ENCODE measurements around the gene DLG5.

Gene DLG5

DNA sequence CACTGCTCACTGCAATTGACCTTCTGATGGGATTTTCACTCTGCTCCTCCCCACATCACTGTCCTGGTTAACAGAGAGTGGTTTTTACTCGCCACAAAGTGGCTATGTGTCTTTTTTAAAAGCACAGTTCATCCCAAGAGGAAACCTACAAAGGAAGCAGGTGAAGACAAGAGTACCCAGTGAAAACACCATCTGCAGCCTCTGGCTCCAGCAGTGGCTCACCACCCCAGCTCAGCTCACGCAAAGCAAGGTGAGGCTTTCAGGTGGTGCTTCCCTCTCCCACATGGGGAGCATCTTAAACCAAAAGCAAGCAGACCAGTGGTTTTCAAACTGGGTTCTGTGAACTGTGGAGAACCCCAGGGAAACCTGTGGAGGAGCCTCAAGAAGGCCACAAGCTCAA lies 14.0 kb downstream of the DLG5 start:
- no peak for DNase-seq (ENCODE audit: low read depth in 2 of 2)

- no peak for DNase-seq (ENCODE audit: low read depth in 2 of 2)
These were observed 14.9 kb downstream of the DLG5 start for GRCh38 chr10:77911535-77912123.

- no peak for DNase-seq (ENCODE audit: low read depth in 2 of 2)
These were observed 15.9 kb downstream of the DLG5 start for GRCh38 chr10:77910524-77911145.

GRCh38 chr10:77909749-77910375 lies 16.7 kb downstream of the DLG5 start:
- no peak for DNase-seq (ENCODE audit: low read depth in 2 of 2)

DNA sequence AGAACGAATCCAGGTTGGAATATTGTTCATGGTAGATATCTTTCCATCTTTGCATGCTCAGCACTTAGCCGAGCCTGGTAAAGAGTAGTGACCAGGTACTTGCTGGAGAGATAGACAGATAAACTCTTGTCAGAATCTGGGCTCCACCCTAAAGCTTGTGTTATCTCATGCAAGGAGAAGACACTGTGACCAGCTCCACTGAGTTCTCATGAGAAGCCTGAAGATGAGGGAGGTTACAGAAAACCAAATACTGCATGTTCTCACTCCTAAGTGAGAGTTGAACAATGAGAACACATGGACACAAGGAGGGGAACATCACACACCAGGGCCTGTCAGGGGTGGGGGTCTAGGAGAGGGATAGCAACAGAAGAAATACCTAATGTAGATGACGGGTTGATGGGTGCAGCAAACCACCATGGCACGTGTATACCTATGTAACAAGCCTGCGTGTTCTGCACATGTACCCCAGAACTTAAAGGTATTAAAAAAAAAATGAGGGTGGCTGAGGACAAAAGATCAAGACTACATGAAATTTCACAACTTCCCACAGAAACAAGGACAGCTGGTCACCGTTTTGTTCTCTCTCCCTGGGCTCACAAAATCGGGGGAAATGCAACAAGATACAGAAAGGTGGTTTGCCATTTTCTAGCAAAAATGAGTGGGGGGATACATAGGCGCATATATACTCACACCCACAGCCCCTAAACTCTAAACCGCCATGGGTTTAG lies 17.4 kb downstream of the DLG5 start:
- DNase-seq (ENCODE audit: low read depth in 2 of 2): no peak

GRCh38 chr10:77907900-77908717 lies 18.4 kb downstream of the DLG5 start:
- no peak for DNase-seq (ENCODE audit: low read depth in 2 of 2)

DNA sequence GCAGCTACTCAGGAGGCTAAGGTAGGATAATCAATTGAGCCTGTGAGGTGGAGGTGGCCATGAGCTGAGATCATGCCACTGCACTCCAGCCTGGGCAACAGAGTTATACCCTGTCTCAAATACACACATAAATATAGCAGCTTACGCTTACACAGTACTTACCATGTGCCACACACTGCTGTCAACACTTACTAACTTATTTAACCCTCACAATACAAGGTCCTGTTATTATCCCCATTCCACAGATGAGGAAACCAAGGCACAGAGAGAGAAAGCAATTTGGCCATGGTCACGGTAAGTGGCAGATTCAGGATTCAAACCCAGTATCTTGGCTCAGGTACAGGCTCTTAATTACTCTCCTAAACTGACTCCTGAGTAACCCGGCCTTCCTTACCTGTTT lies 19.1 kb downstream of the DLG5 start:
- DNase-seq (ENCODE audit: low read depth in 2 of 2): no peak

DNA sequence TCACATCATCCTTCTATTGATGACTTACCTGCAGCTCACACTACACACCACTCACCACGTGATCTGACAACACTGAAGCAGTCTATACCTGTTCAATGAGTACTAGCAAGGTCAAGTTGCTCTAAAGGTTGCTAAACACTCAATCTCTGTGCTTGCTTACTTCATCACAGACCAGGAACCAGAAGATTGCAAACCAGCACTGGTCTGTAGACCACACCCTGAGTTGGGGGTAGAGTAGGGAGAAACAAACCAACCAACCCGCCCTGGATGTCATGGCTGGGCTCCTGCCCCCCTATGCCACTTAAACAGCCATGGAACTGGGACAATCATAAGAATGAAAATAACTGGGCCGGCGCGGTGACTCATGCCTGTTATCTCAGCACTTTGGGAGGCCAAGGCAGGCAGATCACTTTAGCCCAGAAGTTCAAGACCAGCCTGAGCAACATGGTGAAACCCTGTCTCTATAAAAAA lies 19.6 kb downstream of the DLG5 start:
- no peak for DNase-seq (ENCODE audit: low read depth in 2 of 2)

GRCh38 chr10:77905781-77906180 lies 20.8 kb downstream of the DLG5 start:
- no peak for DNase-seq (ENCODE audit: low read depth in 2 of 2)

- no peak for DNase-seq (ENCODE audit: low read depth in 2 of 2)
These were observed 21.3 kb downstream of the DLG5 start for GRCh38 chr10:77905086-77905748.

GRCh38 chr10:77904100-77904840 lies 22.3 kb downstream of the DLG5 start:
- no peak for DNase-seq (ENCODE audit: low read depth in 2 of 2)

DNA sequence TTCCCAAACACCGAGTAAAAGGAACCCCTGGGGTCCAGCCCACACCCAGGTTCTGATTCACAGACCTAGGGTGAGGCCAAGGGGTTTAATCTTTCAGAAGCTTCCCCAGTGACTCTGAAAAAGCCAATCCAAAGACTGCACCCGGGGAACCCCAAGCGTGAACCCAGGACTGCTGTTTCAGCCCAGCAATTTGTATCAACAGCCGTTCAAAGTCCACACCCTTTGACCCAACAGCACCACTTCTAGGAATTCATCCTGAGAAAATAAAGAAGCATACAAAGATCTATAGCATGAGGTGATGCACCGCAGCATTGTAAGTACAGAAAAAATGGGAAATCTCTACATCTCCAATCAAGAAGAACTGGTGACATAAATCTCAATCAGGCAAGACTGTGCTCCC lies 24.4 kb downstream of the DLG5 start:
- DNase-seq (ENCODE audit: low read depth in 2 of 2): no peak

GRCh38 chr10:77901743-77902142 lies 24.8 kb downstream of the DLG5 start:
- DNase-seq (ENCODE audit: low read depth in 2 of 2): no peak

GRCh38 chr10:77899690-77900089 lies 26.9 kb downstream of the DLG5 start:
- no peak for DNase-seq (ENCODE audit: low read depth in 2 of 2)

DNA sequence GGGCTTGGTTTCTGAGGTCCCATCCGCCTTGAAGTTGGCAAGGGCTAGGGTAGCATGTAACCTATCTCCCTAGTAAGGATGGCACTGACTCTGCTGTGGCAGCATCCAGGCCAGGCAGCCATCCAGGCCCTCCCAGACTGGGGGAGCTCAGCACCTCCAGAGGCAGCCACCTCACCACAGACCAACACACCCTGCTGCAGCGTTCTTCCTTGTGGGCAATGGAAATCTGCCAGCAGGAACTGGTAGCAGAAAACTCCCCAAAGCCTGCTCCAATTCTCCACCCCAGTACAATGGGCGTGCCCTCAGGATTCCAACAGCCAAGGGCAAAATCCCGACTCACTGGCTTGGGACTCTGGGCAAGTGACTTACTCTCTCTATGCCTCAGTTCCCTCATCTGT lies 27.5 kb downstream of the DLG5 start:
- no peak for DNase-seq (ENCODE audit: low read depth in 2 of 2)

- no peak for DNase-seq (ENCODE audit: low read depth in 2 of 2)
These were observed 28.1 kb downstream of the DLG5 start for GRCh38 chr10:77898323-77899079.

DNA sequence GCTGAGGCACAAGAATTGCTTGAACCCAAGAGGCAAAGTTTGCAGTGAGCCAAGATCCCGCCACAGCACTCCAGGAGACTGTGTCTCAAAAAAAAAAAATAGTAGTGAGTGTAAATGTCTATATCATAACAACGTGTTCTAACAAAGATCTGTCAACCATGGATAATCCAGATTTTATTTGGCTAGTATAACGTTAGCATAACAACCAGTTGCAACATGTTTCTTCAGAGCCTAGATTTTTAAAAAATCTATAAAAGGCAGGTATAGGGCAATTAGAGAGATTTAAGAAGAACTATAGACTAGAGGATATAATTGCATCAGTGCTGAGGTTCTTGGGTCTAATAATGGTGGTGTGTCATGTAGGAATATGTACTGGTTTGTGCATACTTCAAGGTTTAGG lies 30.5 kb downstream of the DLG5 start:
- no peak for DNase-seq (ENCODE audit: low read depth in 2 of 2)

- no peak for DNase-seq (ENCODE audit: low read depth in 2 of 2)
These were observed 32.5 kb downstream of the DLG5 start for GRCh38 chr10:77894058-77894457.

GRCh38 chr10:77893386-77893785 lies 33.2 kb downstream of the DLG5 start:
- no peak for DNase-seq (ENCODE audit: low read depth in 2 of 2)

- DNase-seq (ENCODE audit: low read depth in 2 of 2): no peak
These were observed 33.8 kb downstream of the DLG5 start for GRCh38 chr10:77892761-77893160.

Data from stimulated activated CD8-positive, alpha-beta memory T cell treated with anti-CD3 and anti-CD28 coated beads, Interleukin-15, amount 100 ng/mL, for 48 hours (primary cell).